SK-N-SH (cell line): ENCODE results near the gene NUDT19. TPM values are rescaled to one million over a fixed set of nuclear protein-coding genes. Genes with fewer than 3 reads are reported as not detected.

Experiments used
- CTCF ChIA-PET: fragments of 300-600, 350-600 bp; formaldehyde crosslinking; extraction: SDS; loops from one replicate; lab custom pipeline; 2021; lab: Yijun Ruan, JAX
- POLR2A ChIA-PET: fragments of 350-600 bp; sonication (Branson Sonifier 250); formaldehyde crosslinking; extraction: SDS; loops from one replicate; lab custom pipeline; 2020; ENCODE audit warnings: antibody characterized with exemption, inconsistent platforms; lab: Yijun Ruan, JAX
- DNase-seq: peaks from one replicate; pipeline ENCODE4 v3.0.0; 2012
- H2AFZ ChIP-seq: fragments of 200-600 bp; sonication (generic); 2 replicates; pipeline ENCODE4 v1.8.1; 2016; ENCODE audit warnings: antibody characterized with exemption, mild to moderate bottlenecking, low read depth
- H3F3A ChIP-seq: fragments of 200-600 bp; sonication (generic); replicated peaks from 2 replicates; pipeline ENCODE3; 2016; ENCODE audit warnings: antibody characterized with exemption, mild to moderate bottlenecking; ENCODE audit not compliant: insufficient read depth
- H3K27ac ChIP-seq, 2 experiments: fragments of 200-500 bp in 1 of 2; fragments of 200-600 bp in 1 of 2; sonication (Bioruptor generic) in 1 of 2; sonication (generic), shearing (Covaris generic) in 1 of 2; 2 replicates each; pipeline versions ENCODE4 v1.5.1 to v1.6.1; 2014 to 2016; ENCODE audit warnings: low read depth in 2 of 2, inconsistent platforms in 1 of 2, low read length in 1 of 2, mild to moderate bottlenecking in 1 of 2, mixed read lengths in 1 of 2
- H3K27me3 ChIP-seq: fragments of 200-600 bp; sonication (generic), shearing (Covaris generic); 2 replicates; pipeline ENCODE4 v1.6.1; 2016; ENCODE audit warnings: mixed run types; ENCODE audit not compliant: insufficient read depth
- H3K36me3 ChIP-seq, 2 experiments: fragments of 200-500 bp in 1 of 2; fragments of 200-600 bp in 1 of 2; sonication (Bioruptor generic) in 1 of 2; sonication (generic) in 1 of 2; replicated peaks in 1 of 2; 2 replicates each; pipeline versions ENCODE3 to v1.5.1; 2014 to 2016; ENCODE audit warnings: low read length in 1 of 2, mild to moderate bottlenecking in 1 of 2; ENCODE audit not compliant: insufficient read depth in 2 of 2, control insufficient read depth in 1 of 2
- H3K4me1 ChIP-seq, 2 experiments: fragments of 200-500 bp in 1 of 2; fragments of 200-600 bp in 1 of 2; sonication (Bioruptor generic) in 1 of 2; sonication (generic), shearing (Covaris generic) in 1 of 2; 2 replicates each; pipeline versions ENCODE4 v1.5.1 to v1.6.1; 2014 to 2016; ENCODE audit warnings: low read depth in 1 of 2, low read length in 1 of 2, mixed run types in 1 of 2; ENCODE audit not compliant: insufficient read depth in 2 of 2, control insufficient read depth in 1 of 2
- H3K4me2 ChIP-seq: fragments of 200-600 bp; sonication (generic), shearing (Covaris generic); 2 replicates; pipeline ENCODE4 v1.6.1; 2017; ENCODE audit warnings: mixed run types
- H3K4me3 ChIP-seq, 2 experiments: fragments of 200-500 bp in 1 of 2; fragments of 200-600 bp in 1 of 2; sonication (Bioruptor generic) in 1 of 2; sonication (generic), shearing (Covaris generic) in 1 of 2; 2 replicates each; pipeline versions ENCODE4 v1.5.1 to v1.8.1; 2014 to 2016; ENCODE audit warnings: low read depth in 2 of 2, inconsistent platforms in 1 of 2, low read length in 1 of 2, mild to moderate bottlenecking in 1 of 2, mixed read lengths in 1 of 2, moderate library complexity in 1 of 2
- H3K79me2 ChIP-seq: fragments of 200-600 bp; sonication (generic); 2 replicates; pipeline ENCODE4 v1.8.1; 2017; ENCODE audit warnings: mild to moderate bottlenecking; ENCODE audit not compliant: insufficient read depth
- H3K9ac ChIP-seq: fragments of 200-600 bp; sonication (generic); 2 replicates; pipeline ENCODE4 v1.6.1; 2017; ENCODE audit warnings: mixed run types
- H3K9me2 ChIP-seq: fragments of 200-600 bp; sonication (generic); 2 replicates; pipeline ENCODE4 v1.6.1; 2017; ENCODE audit warnings: mixed run types
- H3K9me3 ChIP-seq: fragments of 200-600 bp; sonication (generic); 2 replicates; pipeline ENCODE4 v1.6.1; 2017; ENCODE audit warnings: mixed run types, mild to moderate bottlenecking, moderate library complexity
- H4K20me1 ChIP-seq: fragments of 200-600 bp; sonication (generic); 2 replicates; pipeline ENCODE4 v1.6.1; 2017; ENCODE audit warnings: mild to moderate bottlenecking, mixed run types; ENCODE audit not compliant: insufficient read depth
- CHD2 ChIP-seq: fragments of 150-350 bp; IDR thresholded peaks from 2 replicates; pipeline ENCODE4 v1.6.1; 2018; ENCODE audit warnings: low read length; ENCODE audit not compliant: partially characterized antibody
- FOXJ3 ChIP-seq: sonication (generic); formaldehyde crosslinking; IDR thresholded peaks from 2 replicates; pipeline ENCODE4 v1.5.1; 2020; ENCODE audit warnings: mild to moderate bottlenecking, missing genetic modification reagents
- MEF2A ChIP-seq: IDR thresholded peaks from 2 replicates; pipeline ENCODE4 v1.4.0; 2012; ENCODE audit warnings: low read depth, borderline replicate concordance
- MXI1 ChIP-seq: IDR thresholded peaks from 2 replicates; pipeline ENCODE4 v1.6.1; 2012; ENCODE audit warnings: mild to moderate bottlenecking, low read depth, low read length, improper control_type of control experiment
- NRF1 ChIP-seq: IDR thresholded peaks from 2 replicates; pipeline ENCODE4 v1.6.1; 2012; ENCODE audit warnings: low read depth, mild to moderate bottlenecking, low read length
- POLR2AphosphoS5 ChIP-seq: IDR thresholded peaks from 2 replicates; pipeline ENCODE4 v1.6.1; 2012; ENCODE audit warnings: low read depth, low read length
- RCOR1 ChIP-seq: fragments of 150-350 bp; IDR thresholded peaks from 2 replicates; pipeline ENCODE4 v1.6.1; 2017; ENCODE audit warnings: antibody characterized with exemption, low read length
- RFX5 ChIP-seq: IDR thresholded peaks from 2 replicates; pipeline ENCODE4 v1.6.1; 2012; ENCODE audit warnings: mild to moderate bottlenecking, improper control_type of control experiment, low read length
- RXRA ChIP-seq: IDR thresholded peaks from 2 replicates; pipeline ENCODE4 v1.4.0; 2012; ENCODE audit warnings: low read depth, mild to moderate bottlenecking, borderline replicate concordance
- SIN3A ChIP-seq: IDR thresholded peaks from 2 replicates; pipeline ENCODE4 v1.6.1; 2012; ENCODE audit warnings: low read depth, mild to moderate bottlenecking, low read length, moderate library complexity, borderline replicate concordance
- TEAD4 ChIP-seq: IDR thresholded peaks from 2 replicates; pipeline ENCODE4 v1.4.0; 2012; ENCODE audit warnings: mild to moderate bottlenecking, borderline replicate concordance; ENCODE audit not compliant: insufficient read depth
- YY1 ChIP-seq: IDR thresholded peaks from 2 replicates; pipeline ENCODE4 v1.4.0; 2012; ENCODE audit warnings: low read depth, mild to moderate bottlenecking
- WGBS: methylation state at CpG from one replicate; pipeline ENCODE4 v1.1.6; 2017; ENCODE audit warnings: low lambda C conversion rate; 5-methylcytosine and 5-hydroxymethylcytosine counted together
- polyA plus RNA-seq, 3 experiments: library from polyadenylated mRNA; depleted of rRNA; stranded (reverse); fragments of >200 nt; gene quantifications; 2 replicates each; pipeline ENCODE4 v1.2.3, GENCODE V29; 2012
- TF ChIP-seq, protein P1 (sequence below): fragments of 150-350 bp; IDR thresholded peaks from 2 replicates; pipeline ENCODE4 v1.6.1; 2017; ENCODE audit warnings: antibody characterized with exemption, low read length, low read depth, borderline replicate concordance
- TF ChIP-seq, protein P2 (sequence below): IDR thresholded peaks from 2 replicates; pipeline ENCODE4 v1.4.0; 2012; ENCODE audit warnings: low read depth
- TF ChIP-seq, protein P3 (sequence below): IDR thresholded peaks from 2 replicates; pipeline ENCODE4; 2012
- TF ChIP-seq, protein P4 (sequence below): fragments of 200-600 bp; sonication (generic); IDR thresholded peaks from 2 replicates; pipeline ENCODE4 v1.6.1; 2017; ENCODE audit warnings: antibody characterized with exemption, mild to moderate bottlenecking, moderate library complexity
- TF ChIP-seq, protein P5 (sequence below): IDR thresholded peaks from 2 replicates; pipeline ENCODE4 v1.4.0; 2012; ENCODE audit warnings: low read depth, borderline replicate concordance

The NUDT19 gene
- polyA plus RNA-seq, 1 of the 3 experiments (the other 2 are of a cell fraction): 6.2 TPM

DNA sequence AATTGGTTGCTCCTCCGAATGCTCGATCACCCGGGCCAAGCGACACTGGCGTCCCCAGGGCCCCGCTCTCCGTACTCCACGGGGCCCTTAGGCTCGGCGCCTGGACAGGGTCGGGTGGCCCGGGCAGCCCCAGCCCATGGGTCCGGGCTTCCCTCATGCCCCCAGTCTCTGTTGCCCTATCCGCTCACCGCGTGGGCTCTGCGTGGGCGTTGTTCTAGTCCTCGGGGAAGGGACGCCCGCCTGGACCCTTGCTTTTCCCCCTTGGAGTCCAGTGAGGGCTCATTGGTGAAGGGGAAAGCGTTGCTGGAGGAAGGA is 29.3 kb downstream of the NUDT19 start (continued):
- TF ChIP-seq, protein P1, sequence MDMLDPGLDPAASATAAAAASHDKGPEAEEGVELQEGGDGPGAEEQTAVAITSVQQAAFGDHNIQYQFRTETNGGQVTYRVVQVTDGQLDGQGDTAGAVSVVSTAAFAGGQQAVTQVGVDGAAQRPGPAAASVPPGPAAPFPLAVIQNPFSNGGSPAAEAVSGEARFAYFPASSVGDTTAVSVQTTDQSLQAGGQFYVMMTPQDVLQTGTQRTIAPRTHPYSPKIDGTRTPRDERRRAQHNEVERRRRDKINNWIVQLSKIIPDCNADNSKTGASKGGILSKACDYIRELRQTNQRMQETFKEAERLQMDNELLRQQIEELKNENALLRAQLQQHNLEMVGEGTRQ: no peak
- TF ChIP-seq POLR2AphosphoS5: no peak

DNA sequence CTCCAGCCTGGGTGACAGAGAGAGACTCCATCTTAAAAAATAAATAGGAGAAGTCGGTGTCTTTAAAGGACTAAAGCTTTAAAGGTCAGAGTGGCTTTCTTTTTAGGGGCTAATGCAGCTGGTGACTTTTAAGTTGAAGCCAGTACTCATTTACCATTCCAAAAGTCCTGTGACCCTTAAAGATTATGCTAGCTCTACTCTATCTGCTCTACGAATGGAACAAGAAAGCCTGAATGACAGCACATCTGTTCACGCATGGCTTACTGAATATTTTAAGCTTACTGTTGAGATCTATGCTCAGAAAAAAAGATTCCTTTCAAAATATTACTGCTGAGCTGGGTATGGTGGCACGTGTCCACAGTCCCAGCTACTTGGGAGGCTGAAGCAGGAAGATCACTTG is 44.3 kb downstream of the NUDT19 start:
- Histone ChIP-seq H3K4me2 (no peak overlapping the region), H3K36me3 (no peaks in the 10 kb centered on the region), H3K79me2 (no peaks in the 10 kb centered on the region), H3K4me1 (no peaks in the 10 kb centered on the region), H3K27ac (no peak overlapping the region), H3F3A (no peaks in the 10 kb centered on the region), H4K20me1 (no peaks in the 10 kb centered on the region), H3K9me2 (no peaks in the 10 kb centered on the region), H3K4me3 (no peak overlapping the region), H3K27me3 (no peaks in the 10 kb centered on the region), H2AFZ (no peak overlapping the region), H3K9ac (no peak overlapping the region), H3K9me3 (no peaks in the 10 kb centered on the region)
- POLR2A ChIA-PET: no interaction called here
- TF ChIP-seq YY1: no peak
- no peak for TF ChIP-seq NRF1
- TF ChIP-seq, protein P2, sequence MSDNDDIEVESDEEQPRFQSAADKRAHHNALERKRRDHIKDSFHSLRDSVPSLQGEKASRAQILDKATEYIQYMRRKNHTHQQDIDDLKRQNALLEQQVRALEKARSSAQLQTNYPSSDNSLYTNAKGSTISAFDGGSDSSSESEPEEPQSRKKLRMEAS: no peak
- TF ChIP-seq CHD2: no peak
- TF ChIP-seq, protein P3, sequence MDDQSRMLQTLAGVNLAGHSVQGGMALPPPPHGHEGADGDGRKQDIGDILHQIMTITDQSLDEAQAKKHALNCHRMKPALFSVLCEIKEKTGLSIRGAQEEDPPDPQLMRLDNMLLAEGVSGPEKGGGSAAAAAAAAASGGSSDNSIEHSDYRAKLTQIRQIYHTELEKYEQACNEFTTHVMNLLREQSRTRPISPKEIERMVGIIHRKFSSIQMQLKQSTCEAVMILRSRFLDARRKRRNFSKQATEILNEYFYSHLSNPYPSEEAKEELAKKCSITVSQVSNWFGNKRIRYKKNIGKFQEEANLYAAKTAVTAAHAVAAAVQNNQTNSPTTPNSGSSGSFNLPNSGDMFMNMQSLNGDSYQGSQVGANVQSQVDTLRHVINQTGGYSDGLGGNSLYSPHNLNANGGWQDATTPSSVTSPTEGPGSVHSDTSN: no peak
- TF ChIP-seq SIN3A: no peak
- TF ChIP-seq, protein P4, sequence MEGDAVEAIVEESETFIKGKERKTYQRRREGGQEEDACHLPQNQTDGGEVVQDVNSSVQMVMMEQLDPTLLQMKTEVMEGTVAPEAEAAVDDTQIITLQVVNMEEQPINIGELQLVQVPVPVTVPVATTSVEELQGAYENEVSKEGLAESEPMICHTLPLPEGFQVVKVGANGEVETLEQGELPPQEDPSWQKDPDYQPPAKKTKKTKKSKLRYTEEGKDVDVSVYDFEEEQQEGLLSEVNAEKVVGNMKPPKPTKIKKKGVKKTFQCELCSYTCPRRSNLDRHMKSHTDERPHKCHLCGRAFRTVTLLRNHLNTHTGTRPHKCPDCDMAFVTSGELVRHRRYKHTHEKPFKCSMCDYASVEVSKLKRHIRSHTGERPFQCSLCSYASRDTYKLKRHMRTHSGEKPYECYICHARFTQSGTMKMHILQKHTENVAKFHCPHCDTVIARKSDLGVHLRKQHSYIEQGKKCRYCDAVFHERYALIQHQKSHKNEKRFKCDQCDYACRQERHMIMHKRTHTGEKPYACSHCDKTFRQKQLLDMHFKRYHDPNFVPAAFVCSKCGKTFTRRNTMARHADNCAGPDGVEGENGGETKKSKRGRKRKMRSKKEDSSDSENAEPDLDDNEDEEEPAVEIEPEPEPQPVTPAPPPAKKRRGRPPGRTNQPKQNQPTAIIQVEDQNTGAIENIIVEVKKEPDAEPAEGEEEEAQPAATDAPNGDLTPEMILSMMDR: no peak
- no peak for TF ChIP-seq RXRA
- TF ChIP-seq RFX5: no peak
- TF ChIP-seq MXI1: no peak
- no peak for TF ChIP-seq MEF2A
- TF ChIP-seq TEAD4: no peak
- TF ChIP-seq, protein P5, sequence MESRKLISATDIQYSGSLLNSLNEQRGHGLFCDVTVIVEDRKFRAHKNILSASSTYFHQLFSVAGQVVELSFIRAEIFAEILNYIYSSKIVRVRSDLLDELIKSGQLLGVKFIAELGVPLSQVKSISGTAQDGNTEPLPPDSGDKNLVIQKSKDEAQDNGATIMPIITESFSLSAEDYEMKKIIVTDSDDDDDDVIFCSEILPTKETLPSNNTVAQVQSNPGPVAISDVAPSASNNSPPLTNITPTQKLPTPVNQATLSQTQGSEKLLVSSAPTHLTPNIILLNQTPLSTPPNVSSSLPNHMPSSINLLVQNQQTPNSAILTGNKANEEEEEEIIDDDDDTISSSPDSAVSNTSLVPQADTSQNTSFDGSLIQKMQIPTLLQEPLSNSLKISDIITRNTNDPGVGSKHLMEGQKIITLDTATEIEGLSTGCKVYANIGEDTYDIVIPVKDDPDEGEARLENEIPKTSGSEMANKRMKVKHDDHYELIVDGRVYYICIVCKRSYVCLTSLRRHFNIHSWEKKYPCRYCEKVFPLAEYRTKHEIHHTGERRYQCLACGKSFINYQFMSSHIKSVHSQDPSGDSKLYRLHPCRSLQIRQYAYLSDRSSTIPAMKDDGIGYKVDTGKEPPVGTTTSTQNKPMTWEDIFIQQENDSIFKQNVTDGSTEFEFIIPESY: no peak
- TF ChIP-seq FOXJ3 (CRISPR knock-in tag): no peak
- TF ChIP-seq RCOR1: no peak
- CTCF ChIA-PET: interaction anchor here (0.5 kb wide), 1 partner anchor 38 kb away, joined by 3 read pairs; no protein-coding TSS in a partner anchor
- DNase-seq: no peak
- 54% methylated on average over 4 of the region's 4 CpGs for WGBS
